ENCODE data around the gene MAP6.
A peak's percentile ranks its signal among the peaks of the same experiment; 100 is the strongest.
"Not testable (repeated sequence)": the region's sequence is repeated elsewhere in the genome, so short reads cannot be mapped to it uniquely, and the experiment has no call there.

The MAP6 gene

DNA sequence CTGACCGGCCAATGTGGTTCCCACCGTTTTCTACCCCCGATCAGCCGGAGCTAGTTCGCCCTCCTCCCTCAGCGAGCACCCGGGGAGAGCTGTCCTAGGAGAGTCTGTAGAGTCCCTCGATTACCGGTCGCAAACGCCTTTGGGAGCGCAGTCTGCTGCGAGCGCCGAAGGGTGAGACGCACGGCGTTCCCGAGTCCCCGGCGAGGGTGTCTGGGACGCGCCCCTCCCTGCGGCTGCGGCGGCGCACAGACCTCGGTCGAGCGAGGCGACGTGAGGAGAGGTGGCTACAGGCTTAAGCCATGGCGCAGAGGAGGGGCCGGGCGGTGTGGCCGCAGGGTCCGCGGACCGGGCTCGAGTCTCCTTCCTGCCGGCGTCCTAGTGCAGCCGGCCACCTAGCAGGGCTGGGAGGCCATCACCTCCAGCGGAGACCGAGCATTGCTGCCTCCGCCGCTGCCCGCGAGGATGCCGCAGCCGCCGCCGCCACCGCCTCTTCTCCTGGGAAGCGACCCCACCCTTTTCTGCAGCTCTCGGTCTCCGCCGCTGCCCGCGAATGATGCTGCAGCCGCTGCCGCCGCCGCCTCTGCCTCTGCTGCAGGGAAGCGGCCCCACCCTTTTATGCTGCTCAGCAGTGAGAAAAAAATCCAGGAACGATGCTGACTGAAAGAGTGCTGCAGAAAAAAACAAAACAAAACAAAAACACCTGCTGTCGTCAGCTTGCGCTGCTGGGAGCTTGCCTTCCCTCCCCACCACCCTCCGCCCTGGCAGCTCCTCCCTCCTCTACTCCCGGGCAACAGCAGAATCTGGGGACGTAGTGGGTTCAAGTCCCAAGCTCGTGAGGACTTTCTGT, at the start of gene MAP6:
Gene MAP6 (minus strand): TSS at position 588 of the 847 bp plus-strand sequence. CDS start 669 bp downstream, outside the sequence.
- peak; percentile 84 for DNase-seq

- no peak for DNase-seq
Observed at GRCh38 chr11:75717608-75718418, 49.0 kb upstream of the MAP6 start, which contains the start of gene MOGAT2. MOGAT2 (plus strand) TSS chr11:75717838; CDS start chr11:75717889, 51 bp downstream.

GRCh38 chr11:75716659-75717058, 47.8 kb upstream of the MAP6 start:
- DNase-seq, result no peak

- no peak for DNase-seq
Observed at GRCh38 chr11:75715688-75716087, 46.9 kb upstream of the MAP6 start.

DNA sequence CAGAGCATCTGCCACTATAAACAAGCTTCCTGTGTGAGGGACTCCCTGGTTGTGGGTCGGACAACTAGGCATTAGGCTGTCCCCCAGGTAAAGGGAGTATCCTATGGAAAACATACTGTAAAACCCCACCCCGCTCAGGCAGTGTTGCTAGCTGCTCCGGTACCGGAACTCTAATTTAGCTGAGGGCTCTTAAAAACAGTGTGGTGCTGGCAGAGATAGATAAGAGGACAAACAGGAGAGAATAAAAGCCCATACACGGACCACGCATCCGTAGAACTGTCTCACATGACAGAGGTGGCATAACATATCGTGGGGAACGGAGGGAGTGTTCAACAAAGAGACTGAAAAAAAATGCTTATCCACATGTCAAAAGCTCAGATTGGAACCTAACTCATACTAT, 45.4 kb upstream of the MAP6 start:
- peak; percentile 23 for DNase-seq

- peak; percentile 41 for DNase-seq
Observed at GRCh38 chr11:75706260-75706729, 37.5 kb upstream of the MAP6 start.

DNA sequence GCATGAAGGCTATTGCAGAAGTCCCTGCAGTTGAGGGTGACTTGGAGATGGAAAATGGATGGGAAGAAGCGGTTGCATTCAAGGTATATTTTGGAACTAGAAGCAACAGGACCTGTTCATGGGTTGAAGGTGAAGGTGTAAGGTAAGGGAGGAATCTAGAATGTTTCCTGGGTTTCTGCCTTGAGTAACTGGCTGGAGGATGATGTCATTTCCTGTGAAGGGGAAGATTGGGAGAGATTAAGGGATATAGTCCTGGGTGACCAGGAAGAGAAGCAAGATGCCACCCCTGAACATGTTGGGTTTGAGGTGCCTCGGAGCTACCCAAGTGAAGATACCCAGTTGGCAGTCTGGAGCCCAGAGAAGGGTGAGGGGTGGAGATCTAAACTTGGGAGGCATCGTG, 36.7 kb upstream of the MAP6 start:
- no peak for DNase-seq

GRCh38 chr11:75703695-75704237, 34.9 kb upstream of the MAP6 start:
- DNase-seq, result no peak

GRCh38 chr11:75700940-75701339, 32.1 kb upstream of the MAP6 start:
- DNase-seq, result no peak

DNA sequence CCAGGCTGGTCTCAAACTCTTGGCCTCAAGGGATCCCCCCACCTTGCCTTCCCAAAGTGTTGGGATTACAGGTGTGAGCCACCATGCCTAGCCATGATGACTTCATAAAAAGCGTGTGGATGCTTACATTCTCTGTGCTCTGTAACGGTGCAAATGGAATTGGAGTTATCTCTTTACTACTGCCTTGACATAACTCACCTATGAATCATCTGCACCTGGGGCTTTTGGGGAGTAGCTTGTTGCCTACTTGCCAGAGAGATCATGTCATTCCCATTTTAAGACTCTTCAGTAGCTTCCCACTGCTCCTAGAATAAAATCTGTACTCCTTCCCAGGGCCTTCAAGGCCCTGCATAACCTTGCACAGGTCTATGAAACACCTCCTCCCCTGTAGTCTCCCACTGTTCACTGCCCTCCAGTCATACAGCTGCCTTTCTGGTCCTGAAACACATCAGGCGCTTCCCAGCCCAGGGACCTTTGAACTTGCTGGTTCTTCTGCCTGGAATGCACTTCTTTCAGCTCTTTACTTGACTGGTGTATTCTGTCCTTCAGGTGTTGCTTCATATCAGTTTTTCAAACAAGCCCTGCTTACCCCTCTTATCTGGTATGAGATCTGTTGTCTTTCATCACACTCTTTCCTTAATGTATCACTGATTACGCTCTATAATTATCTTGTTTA, 29.2 kb upstream of the MAP6 start:
- DNase-seq, result no peak

- no peak for DNase-seq
Observed at GRCh38 chr11:75691804-75692203, 23.0 kb upstream of the MAP6 start.

- no peak for DNase-seq
Observed at GRCh38 chr11:75689863-75690609, 21.2 kb upstream of the MAP6 start.

DNA sequence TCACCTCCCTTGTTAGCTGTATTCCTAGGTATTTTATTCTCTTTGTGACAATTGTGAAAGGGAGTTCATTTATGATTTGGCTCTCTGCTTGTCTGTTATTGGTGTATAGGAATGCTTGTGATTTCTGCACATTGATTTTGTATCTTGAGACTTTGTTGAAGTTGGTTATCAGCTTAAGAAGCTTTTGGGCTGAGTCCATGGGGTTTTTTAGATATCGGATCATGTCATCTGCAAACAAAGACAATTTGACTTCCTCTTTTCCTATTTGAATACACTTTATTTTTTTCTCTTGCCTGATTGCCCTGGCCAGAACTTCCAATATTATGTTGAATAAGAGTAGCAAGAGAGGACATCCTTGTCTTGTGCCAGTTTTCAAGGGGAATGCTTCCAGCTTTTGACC, 15.0 kb upstream of the MAP6 start:
- not testable (repeated sequence) for DNase-seq

- DNase-seq, result no peak
Observed at GRCh38 chr11:75679566-75679965, 10.7 kb upstream of the MAP6 start.

DNA sequence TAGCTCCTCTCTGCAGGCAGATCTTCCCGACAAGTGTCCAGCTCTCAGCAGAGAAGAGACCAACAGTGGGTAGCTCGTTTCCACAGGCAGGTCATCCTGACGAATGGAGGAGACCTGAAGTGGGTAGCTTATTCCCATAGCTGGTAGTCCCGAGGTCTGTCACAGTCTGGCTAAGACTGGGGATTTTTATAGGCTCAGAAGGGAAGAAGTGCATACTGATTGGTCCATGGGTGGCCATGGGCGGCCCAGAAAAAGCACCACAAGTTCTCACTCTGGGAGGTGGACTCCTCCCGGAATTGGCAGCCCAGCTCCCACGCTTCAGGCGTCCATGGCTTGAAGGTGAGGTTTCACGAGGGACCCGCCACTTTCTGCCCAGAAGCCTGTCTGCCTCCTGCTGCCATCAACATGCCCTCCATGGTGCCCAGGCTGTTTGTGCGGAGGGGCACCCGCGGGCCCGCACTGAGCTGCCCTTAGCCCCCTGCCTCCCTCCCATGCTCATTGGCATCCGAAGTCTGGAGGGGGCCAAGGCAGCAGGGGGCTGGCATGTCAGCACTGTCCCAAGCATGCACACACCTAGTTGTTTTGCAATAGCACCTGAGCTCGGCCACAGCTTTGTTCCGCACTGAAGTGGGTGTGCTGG, 9.9 kb upstream of the MAP6 start:
- no peak for DNase-seq

DNA sequence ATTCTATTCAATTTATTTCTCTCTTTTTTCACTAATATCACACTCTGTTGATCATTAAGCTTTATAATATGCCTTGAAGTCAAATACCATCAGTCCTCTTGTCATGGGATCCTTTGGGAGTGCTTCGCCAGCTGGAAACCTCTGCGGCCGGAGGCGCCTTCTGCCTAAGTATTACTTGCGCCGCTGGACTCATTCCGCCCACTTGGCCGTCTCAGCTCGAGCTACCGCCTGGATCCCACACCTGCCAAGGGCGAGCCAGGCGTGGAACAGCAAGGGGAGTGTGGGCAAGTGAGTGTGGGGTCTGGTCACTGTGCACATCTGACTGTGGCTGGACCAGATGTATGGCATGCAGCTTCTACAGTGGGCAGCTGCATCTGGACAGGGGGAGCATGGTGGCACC, 9.1 kb upstream of the MAP6 start:
- DNase-seq, result no peak

DNA sequence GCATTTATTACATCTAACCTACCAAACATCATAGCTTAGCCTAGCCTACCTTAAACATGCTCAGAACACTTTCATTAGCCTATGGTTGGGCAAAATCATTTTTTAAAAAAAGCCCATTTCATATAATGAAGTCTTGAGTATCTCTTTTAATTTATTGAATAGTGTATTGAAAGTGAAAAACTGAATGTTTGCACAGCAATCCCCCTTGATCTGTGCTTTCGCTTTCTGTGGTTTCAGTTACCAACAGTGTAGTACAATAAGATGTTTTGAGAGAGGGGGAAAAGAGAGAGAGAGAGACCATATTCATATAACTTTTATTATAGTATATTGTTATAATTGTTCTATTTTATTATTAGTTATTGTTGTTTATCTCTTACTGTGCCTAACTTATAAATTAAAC, 8.4 kb upstream of the MAP6 start:
- DNase-seq, result no peak

- no peak for DNase-seq
Observed at GRCh38 chr11:75673977-75674582, 5.2 kb upstream of the MAP6 start.

GRCh38 chr11:75667831-75668450, 897 bp downstream of the MAP6 start:
- DNase-seq, result peak; percentile 84

- no peak for DNase-seq
Observed at GRCh38 chr11:75667255-75667830, 1.5 kb downstream of the MAP6 start.
